IMR-90 (cell line): Measurements from ENCODE around the gene CCNG1. TPM values are rescaled to one million over a fixed set of nuclear protein-coding genes. Genes with fewer than 3 reads are reported as not detected.

Source experiments
- ATAC-seq: fragments of 200-7000 bp; cut with Tn5 transposase; 2 replicates; pipeline ENCODE4 v1.9.1; 2020; ENCODE audit warnings: low read depth, mild to moderate bottlenecking, moderate library complexity
- BruUV-seq: library from RNA; stranded (reverse); fragments of 400-500 nt; replicated peaks from 2 replicates; lab custom pipeline; 2021; lab: Mats Ljungman, UMichigan
- CTCF ChIA-PET: fragments of 300-600 bp; formaldehyde crosslinking; extraction: SDS; loops from one replicate; lab custom pipeline; 2021; ENCODE audit warnings: antibody characterized with exemption; lab: Yijun Ruan, JAX
- POLR2A ChIA-PET: fragments of 300-600 bp; sonication (Branson Sonifier 250); formaldehyde crosslinking; loops from one replicate; lab custom pipeline; 2022; ENCODE audit warnings: antibody characterized with exemption; ENCODE audit not compliant: unreplicated experiment; lab: Charles Lee
- DNase-seq: peaks from one replicate; pipeline ENCODE4 v3.0.0; 2013
- H2AFZ ChIP-seq: replicated peaks from 2 replicates; pipeline ENCODE3; 2013; ENCODE audit warnings: low read length, mild to moderate bottlenecking; ENCODE audit not compliant: poor library complexity
- H2AK5ac ChIP-seq: 2 replicates; pipeline ENCODE4 v1.6.1; 2013; ENCODE audit warnings: low read depth, low read length, inconsistent platforms
- H2AK9ac ChIP-seq: replicated peaks from 2 replicates; pipeline ENCODE3; 2013; ENCODE audit warnings: mild to moderate bottlenecking, low read depth, low read length, moderate library complexity; ENCODE audit not compliant: poor library complexity
- H2BK120ac ChIP-seq: 2 replicates; pipeline ENCODE4 v1.6.1; 2013; ENCODE audit warnings: low read depth, low read length, inconsistent platforms
- H2BK15ac ChIP-seq: 3 replicates; pipeline ENCODE4 v1.6.1; 2013; ENCODE audit warnings: low read depth, low read length, inconsistent platforms
- H2BK20ac ChIP-seq: 2 replicates; pipeline ENCODE4 v1.6.1; 2013; ENCODE audit warnings: low read depth, mild to moderate bottlenecking, inconsistent platforms, low read length, moderate library complexity
- H2BK5ac ChIP-seq: 2 replicates; pipeline ENCODE4 v1.6.1; 2013; ENCODE audit warnings: mild to moderate bottlenecking, low read depth, low read length, inconsistent platforms; ENCODE audit not compliant: poor library complexity, severe bottlenecking
- H3K14ac ChIP-seq: replicated peaks from 2 replicates; pipeline ENCODE4 v1.6.1; 2013; ENCODE audit warnings: low read depth, low read length, inconsistent platforms
- H3K18ac ChIP-seq: 2 replicates; pipeline ENCODE4 v1.6.1; 2013; ENCODE audit warnings: low read depth, low read length, control low read depth
- H3K23ac ChIP-seq: 2 replicates; pipeline ENCODE4 v1.6.1; 2013; ENCODE audit warnings: low read depth, low read length, inconsistent platforms
- H3K27ac ChIP-seq: 2 replicates; pipeline ENCODE4 v1.5.1; 2013; ENCODE audit warnings: mild to moderate bottlenecking, control low read depth, low read length; ENCODE audit not compliant: insufficient read depth
- H3K27me3 ChIP-seq: 2 replicates; pipeline ENCODE4 v1.6.1; 2013; ENCODE audit warnings: low read length; ENCODE audit not compliant: control insufficient read depth, insufficient read depth
- H3K36me3 ChIP-seq: 2 replicates; pipeline ENCODE4 v1.6.1; 2013; ENCODE audit warnings: low read length, mixed read lengths; ENCODE audit not compliant: control insufficient read depth, insufficient read depth
- H3K4ac ChIP-seq: 2 replicates; pipeline ENCODE4 v1.6.1; 2013; ENCODE audit warnings: low read depth, low read length, inconsistent platforms
- H3K4me1 ChIP-seq: 2 replicates; pipeline ENCODE4 v1.6.1; 2013; ENCODE audit warnings: low read length, mixed read lengths; ENCODE audit not compliant: control insufficient read depth, insufficient read depth
- H3K4me2 ChIP-seq: 2 replicates; pipeline ENCODE4 v1.6.1; 2013; ENCODE audit warnings: low read depth, mild to moderate bottlenecking, control low read depth, low read length, moderate library complexity
- H3K4me3 ChIP-seq: 2 replicates; pipeline ENCODE4 v1.5.1; 2013; ENCODE audit warnings: low read depth, mild to moderate bottlenecking, control low read depth, low read length, moderate library complexity; ENCODE audit not compliant: insufficient read depth
- H3K56ac ChIP-seq: 2 replicates; pipeline ENCODE4 v1.6.1; 2013; ENCODE audit warnings: low read length, inconsistent platforms; ENCODE audit not compliant: insufficient read depth; ENCODE audit errors: extremely low read depth
- H3K79me1 ChIP-seq, 2 experiments: 2 replicates each; pipeline ENCODE4 v1.6.1; 2013; ENCODE audit warnings: low read length in 2 of 2, inconsistent platforms in 1 of 2, low read depth in 1 of 2
- H3K9ac ChIP-seq: 2 replicates; pipeline ENCODE4 v1.6.1; 2013; ENCODE audit warnings: low read depth, low read length, control low read depth
- H3K9me1 ChIP-seq: 2 replicates; pipeline ENCODE4 v1.6.1; 2013; ENCODE audit warnings: low read length, inconsistent platforms; ENCODE audit not compliant: insufficient read depth
- H3K9me3 ChIP-seq: 2 replicates; pipeline ENCODE4 v1.6.1; 2013; ENCODE audit warnings: low read length; ENCODE audit not compliant: control insufficient read depth, insufficient read depth
- H4K20me1 ChIP-seq: 2 replicates; pipeline ENCODE4 v1.6.1; 2013; ENCODE audit warnings: low read length, inconsistent platforms; ENCODE audit not compliant: insufficient read depth
- H4K5ac ChIP-seq: 2 replicates; pipeline ENCODE4 v1.6.1; 2013; ENCODE audit warnings: mild to moderate bottlenecking, low read depth, low read length, control low read depth
- H4K8ac ChIP-seq, 2 experiments: 2 replicates each; pipeline ENCODE4 v1.6.1; 2013; ENCODE audit warnings: low read depth in 2 of 2, low read length in 2 of 2, control low read depth in 1 of 2, inconsistent platforms in 1 of 2
- H4K91ac ChIP-seq: 2 replicates; pipeline ENCODE4 v1.6.1; 2013; ENCODE audit warnings: low read depth, low read length, inconsistent platforms; ENCODE audit not compliant: insufficient read depth
- CHD1 ChIP-seq: IDR thresholded peaks from 2 replicates; pipeline ENCODE4 v1.6.1; 2012; ENCODE audit warnings: low read depth, low read length, improper control_type of control experiment
- MAFK ChIP-seq: IDR thresholded peaks from 2 replicates; pipeline ENCODE4 v1.6.1; 2012; ENCODE audit warnings: low read depth, low read length, improper control_type of control experiment
- MAZ ChIP-seq: IDR thresholded peaks from 2 replicates; pipeline ENCODE4 v1.6.1; 2012; ENCODE audit warnings: low read depth, mild to moderate bottlenecking, low read length, improper control_type of control experiment, moderate library complexity, borderline replicate concordance
- POLR2A ChIP-seq: IDR thresholded peaks from 2 replicates; pipeline ENCODE4 v1.6.1; 2012; ENCODE audit warnings: mild to moderate bottlenecking, low read depth, low read length
- RAD21 ChIP-seq: IDR thresholded peaks from 2 replicates; pipeline ENCODE4 v1.6.1; 2012; ENCODE audit warnings: low read length, improper control_type of control experiment
- RFX5 ChIP-seq: IDR thresholded peaks from 2 replicates; pipeline ENCODE4 v1.8.0; 2012; ENCODE audit warnings: low read depth, mild to moderate bottlenecking, low read length, moderate library complexity
- WGBS, 2 experiments: methylation state at CpG; one replicate each; pipeline versions ENCODE4 v1.1.5 to v1.1.7; 2013; ENCODE audit warnings: missing lambda C conversion rate in 2 of 2; ENCODE audit not compliant: insufficient read length in 1 of 2; ENCODE audit errors: extremely low coverage in 2 of 2; 5-methylcytosine and 5-hydroxymethylcytosine counted together
- dilution Hi-C: fragments of 300-500 bp; cut with HindIII; formaldehyde crosslinking; loops from one replicate; pipeline ENCODE4 v1.14.3; 2018; ENCODE audit warnings: low sequenced_read_pairs; ENCODE audit not compliant: unreplicated experiment
- in situ Hi-C: fragments of 300-500 bp; cut with MboI; formaldehyde crosslinking; loops from 3 replicates; pipeline ENCODE4 v1.14.3; 2019; ENCODE audit warnings: low sequenced_read_pairs, inconsistent platforms, mixed read lengths
- intact Hi-C: fragments of 100-400 bp; cut with micrococcal nuclease; formaldehyde crosslinking; loops from 2 replicates; pipeline ENCODE4 v1.10.0; 2022
- polyA plus RNA-seq, 3 experiments: library from polyadenylated mRNA; depleted of rRNA; stranded (reverse); fragments of >200 nt; gene quantifications; 2 replicates each; pipeline ENCODE4 v1.2.3, GENCODE V29; 2012; ENCODE audit warnings: low replicate concordance in 1 of 3
- total RNA-seq: library from RNA; depleted of rRNA; stranded (reverse); fragments of >200 nt; gene quantifications from 2 replicates; pipeline ENCODE4 v1.2.3, GENCODE V29; 2012
- TF ChIP-seq, protein P1 (sequence below): fragments of 150-350 bp; IDR thresholded peaks from 2 replicates; pipeline ENCODE4 v1.6.1; 2017; ENCODE audit warnings: mild to moderate bottlenecking, antibody characterized with exemption, low read length, low read depth
- TF ChIP-seq, protein P2 (sequence below): conservative IDR thresholded peaks from 2 replicates; pipeline ENCODE4 v1.5.1; 2012; ENCODE audit warnings: mild to moderate bottlenecking, low read depth, low read length, improper control_type of control experiment

Gene CCNG1
- total and polyA plus RNA-seq, 2 of the 4 experiments (the other 2 are of a cell fraction), result 72.0 to 382 TPM

DNA sequence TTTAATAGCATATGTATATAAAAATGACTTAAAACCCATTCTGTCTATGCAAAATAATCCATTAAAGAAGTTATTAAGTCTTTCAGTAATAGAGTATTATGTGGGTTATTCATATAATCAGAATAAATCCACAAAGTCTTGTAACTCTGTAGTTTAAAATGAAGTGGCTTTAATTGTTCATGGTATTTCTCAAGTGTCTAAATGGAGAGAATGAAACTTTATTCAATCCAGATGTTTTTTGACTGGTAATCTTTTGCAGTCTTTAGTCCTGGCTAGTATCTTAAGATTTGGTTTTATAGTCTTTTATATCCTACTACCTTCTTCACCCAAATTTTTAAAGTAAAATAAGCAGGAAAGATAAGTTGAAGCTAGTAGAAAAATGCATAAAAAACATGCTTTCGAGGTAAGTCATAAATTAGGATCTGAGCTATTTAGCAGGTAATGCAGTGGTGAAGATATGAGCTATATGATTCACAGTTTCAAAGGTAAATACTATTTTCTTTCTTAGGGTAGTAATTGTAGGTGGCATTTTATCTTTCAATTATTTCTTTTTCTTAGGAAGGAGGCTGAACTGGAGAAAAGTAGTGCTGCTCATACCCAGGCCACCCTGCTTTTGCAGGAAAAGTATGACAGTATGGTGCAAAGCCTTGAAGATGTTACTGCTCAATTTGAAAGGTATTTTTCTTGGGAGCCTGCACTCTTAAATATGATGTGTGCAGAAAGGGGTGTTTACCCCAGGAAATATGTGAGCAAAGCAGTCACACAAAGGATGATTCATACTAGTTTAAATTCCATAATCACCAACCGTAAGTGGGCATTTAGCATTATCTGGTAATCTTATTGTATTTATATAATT, 41.0 kb downstream of the CCNG1 start (continued):
- TF ChIP-seq RAD21, result no peak
- no peak for TF ChIP-seq POLR2A

DNA sequence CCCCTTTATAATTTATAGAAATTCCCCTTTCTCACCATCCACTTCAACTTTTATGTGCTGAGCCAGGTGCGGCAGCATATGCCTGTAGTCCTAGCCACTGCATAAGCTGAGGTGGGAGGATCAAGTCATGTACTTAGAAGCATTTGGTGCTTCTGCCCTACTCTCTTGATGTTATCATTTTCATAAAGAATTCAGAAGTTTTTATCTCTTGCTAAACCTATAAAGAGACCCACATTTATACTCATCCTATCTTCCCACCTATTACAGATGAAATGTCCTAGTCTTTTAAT, 41.5 kb downstream of the CCNG1 start:
- dilution Hi-C loops, result no loop called here
- Histone ChIP-seq H2BK5ac (no peak overlapping the region), H2AK5ac (no peak overlapping the region), H2BK15ac (no peak overlapping the region), H3K4me3 (no peak overlapping the region), H2AFZ (no peak overlapping the region), H3K36me3 (no peaks in the 10 kb centered on the region; the same call in 1 of the 2 replicates), H3K9me3 (no peaks in the 10 kb centered on the region), H3K4me1 (peaks cover 3% of the 10 kb centered on the region; the same call in 1 of the 2 replicates), H3K9ac (no peak overlapping the region), H4K8ac (no peak overlapping the region), H3K79me1 (no peaks in the 10 kb centered on the region; a peak in 1 of 4 replicates), H3K9me1 (0 out of 2 replicates have a peak, but pooled peaks cover 3% of the 10 kb centered on the region), H3K4me2 (no peak overlapping the region), H3K18ac (no peak overlapping the region), H3K23ac (no peak overlapping the region), H3K14ac (no peak overlapping the region), H3K56ac (no peak overlapping the region), H4K5ac (no peak overlapping the region), H2BK120ac (no peak overlapping the region), H3K4ac (no peak overlapping the region), H4K91ac (no peak overlapping the region), H4K20me1 (no peaks in the 10 kb centered on the region), H3K27me3 (no peaks in the 10 kb centered on the region), H2BK20ac (no peak overlapping the region), H2AK9ac (no peak overlapping the region), H3K27ac (no peak overlapping the region)
- POLR2A ChIA-PET, result no interaction called here
- DNase-seq (no peak), ATAC-seq (no peak)
- in situ Hi-C loops, result no loop called here
- CTCF ChIA-PET, result no interaction called here
- BruUV-seq, result no TSS peak
- intact Hi-C loops, result no loop called here
- no CpG with 5 or more reads among the region's 1 CpG for WGBS, 2 experiments
- TF ChIP-seq, protein P1, sequence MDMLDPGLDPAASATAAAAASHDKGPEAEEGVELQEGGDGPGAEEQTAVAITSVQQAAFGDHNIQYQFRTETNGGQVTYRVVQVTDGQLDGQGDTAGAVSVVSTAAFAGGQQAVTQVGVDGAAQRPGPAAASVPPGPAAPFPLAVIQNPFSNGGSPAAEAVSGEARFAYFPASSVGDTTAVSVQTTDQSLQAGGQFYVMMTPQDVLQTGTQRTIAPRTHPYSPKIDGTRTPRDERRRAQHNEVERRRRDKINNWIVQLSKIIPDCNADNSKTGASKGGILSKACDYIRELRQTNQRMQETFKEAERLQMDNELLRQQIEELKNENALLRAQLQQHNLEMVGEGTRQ, result no peak
- TF ChIP-seq MAZ (no peak), RFX5 (no peak), CHD1 (no peak), MAFK (no peak)
- TF ChIP-seq, protein P2, sequence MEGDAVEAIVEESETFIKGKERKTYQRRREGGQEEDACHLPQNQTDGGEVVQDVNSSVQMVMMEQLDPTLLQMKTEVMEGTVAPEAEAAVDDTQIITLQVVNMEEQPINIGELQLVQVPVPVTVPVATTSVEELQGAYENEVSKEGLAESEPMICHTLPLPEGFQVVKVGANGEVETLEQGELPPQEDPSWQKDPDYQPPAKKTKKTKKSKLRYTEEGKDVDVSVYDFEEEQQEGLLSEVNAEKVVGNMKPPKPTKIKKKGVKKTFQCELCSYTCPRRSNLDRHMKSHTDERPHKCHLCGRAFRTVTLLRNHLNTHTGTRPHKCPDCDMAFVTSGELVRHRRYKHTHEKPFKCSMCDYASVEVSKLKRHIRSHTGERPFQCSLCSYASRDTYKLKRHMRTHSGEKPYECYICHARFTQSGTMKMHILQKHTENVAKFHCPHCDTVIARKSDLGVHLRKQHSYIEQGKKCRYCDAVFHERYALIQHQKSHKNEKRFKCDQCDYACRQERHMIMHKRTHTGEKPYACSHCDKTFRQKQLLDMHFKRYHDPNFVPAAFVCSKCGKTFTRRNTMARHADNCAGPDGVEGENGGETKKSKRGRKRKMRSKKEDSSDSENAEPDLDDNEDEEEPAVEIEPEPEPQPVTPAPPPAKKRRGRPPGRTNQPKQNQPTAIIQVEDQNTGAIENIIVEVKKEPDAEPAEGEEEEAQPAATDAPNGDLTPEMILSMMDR, result no peak
